WERI-Rb-1 (cell line): ENCODE data around the gene AK2.
"Not testable (repeated sequence)": the region's sequence is repeated elsewhere in the genome, so short reads cannot be mapped to it uniquely, and the experiment has no call there.

Experiments
- DNase-seq: peaks from one replicate; pipeline ENCODE4 v3.0.0-alpha.2; 2020
- H3K27ac ChIP-seq: fragments of 250-450 bp; sonication (Bioruptor Pico); 2 replicates; pipeline ENCODE4 v1.5.1; 2020; ENCODE audit warnings: mild to moderate bottlenecking, moderate library complexity
- H3K27me3 ChIP-seq: fragments of 250-450 bp; sonication (Bioruptor Pico); 2 replicates; pipeline ENCODE4 v1.5.1; 2021; ENCODE audit warnings: mild to moderate bottlenecking, low read depth, moderate library complexity; ENCODE audit not compliant: insufficient read depth, severe bottlenecking
- H3K36me3 ChIP-seq: fragments of 250-450 bp; sonication (Bioruptor Pico); 2 replicates; pipeline ENCODE4 v1.5.1; 2020; ENCODE audit warnings: mild to moderate bottlenecking, moderate library complexity
- H3K4me3 ChIP-seq: 2 replicates; pipeline ENCODE4 v1.5.1; 2011; ENCODE audit warnings: low read depth, mild to moderate bottlenecking, control low read depth, low read length
- H3K9me3 ChIP-seq: fragments of 250-450 bp; sonication (Bioruptor Pico); 2 replicates; pipeline ENCODE4 v1.5.1; 2021; ENCODE audit warnings: mild to moderate bottlenecking, moderate library complexity; ENCODE audit not compliant: severe bottlenecking
- TF ChIP-seq, protein P1 (sequence below): IDR thresholded peaks from 2 replicates; pipeline ENCODE4 v1.5.1; 2011; ENCODE audit warnings: low read depth, mild to moderate bottlenecking, control low read depth, inconsistent platforms, low read length

The AK2 gene

GRCh38 chr1:32998064-32998463 lies 38.6 kb downstream of the AK2 start:
- no peak overlapping the region for H3K27ac ChIP-seq
- no peaks in the 10 kb centered on the region for H3K27me3 ChIP-seq
- no peak overlapping the region for H3K4me3 ChIP-seq
- H3K9me3 ChIP-seq: no peaks in the 10 kb centered on the region
- H3K36me3 ChIP-seq: no peaks in the 10 kb centered on the region
- TF ChIP-seq, protein P1, sequence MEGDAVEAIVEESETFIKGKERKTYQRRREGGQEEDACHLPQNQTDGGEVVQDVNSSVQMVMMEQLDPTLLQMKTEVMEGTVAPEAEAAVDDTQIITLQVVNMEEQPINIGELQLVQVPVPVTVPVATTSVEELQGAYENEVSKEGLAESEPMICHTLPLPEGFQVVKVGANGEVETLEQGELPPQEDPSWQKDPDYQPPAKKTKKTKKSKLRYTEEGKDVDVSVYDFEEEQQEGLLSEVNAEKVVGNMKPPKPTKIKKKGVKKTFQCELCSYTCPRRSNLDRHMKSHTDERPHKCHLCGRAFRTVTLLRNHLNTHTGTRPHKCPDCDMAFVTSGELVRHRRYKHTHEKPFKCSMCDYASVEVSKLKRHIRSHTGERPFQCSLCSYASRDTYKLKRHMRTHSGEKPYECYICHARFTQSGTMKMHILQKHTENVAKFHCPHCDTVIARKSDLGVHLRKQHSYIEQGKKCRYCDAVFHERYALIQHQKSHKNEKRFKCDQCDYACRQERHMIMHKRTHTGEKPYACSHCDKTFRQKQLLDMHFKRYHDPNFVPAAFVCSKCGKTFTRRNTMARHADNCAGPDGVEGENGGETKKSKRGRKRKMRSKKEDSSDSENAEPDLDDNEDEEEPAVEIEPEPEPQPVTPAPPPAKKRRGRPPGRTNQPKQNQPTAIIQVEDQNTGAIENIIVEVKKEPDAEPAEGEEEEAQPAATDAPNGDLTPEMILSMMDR: no peak
- DNase-seq: no peak

DNA sequence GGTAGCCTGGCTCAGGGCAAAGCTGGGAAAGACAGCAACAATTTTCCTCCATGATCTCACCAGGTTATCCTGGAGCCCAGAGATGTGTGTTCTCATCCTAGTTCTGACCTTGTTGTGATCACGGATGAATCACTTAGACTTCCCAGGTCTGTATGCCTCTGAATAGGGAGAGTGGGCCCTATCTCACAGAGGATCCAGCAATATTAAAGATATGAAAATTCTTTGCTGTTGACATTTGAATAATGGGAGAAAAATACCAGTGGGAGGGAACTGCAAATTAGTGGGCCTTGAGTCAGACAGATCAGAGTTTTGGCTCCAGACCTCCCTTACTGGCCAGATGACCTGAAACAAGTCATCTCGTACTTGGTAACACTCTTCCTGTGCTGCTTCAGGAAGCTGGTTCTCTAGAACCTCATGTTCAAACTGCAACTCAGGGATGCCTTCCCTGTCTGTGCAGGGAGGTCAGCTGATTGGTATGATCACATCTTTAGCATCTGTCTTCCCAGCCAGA lies 39.2 kb downstream of the AK2 start:
- DNase-seq: no peak
- no peak overlapping the region for H3K27ac ChIP-seq
- TF ChIP-seq, protein P1: no peak
- H3K27me3 ChIP-seq: no peaks in the 10 kb centered on the region
- H3K36me3 ChIP-seq: no peaks in the 10 kb centered on the region
- H3K4me3 ChIP-seq: no peak overlapping the region
- no peaks in the 10 kb centered on the region for H3K9me3 ChIP-seq

DNA sequence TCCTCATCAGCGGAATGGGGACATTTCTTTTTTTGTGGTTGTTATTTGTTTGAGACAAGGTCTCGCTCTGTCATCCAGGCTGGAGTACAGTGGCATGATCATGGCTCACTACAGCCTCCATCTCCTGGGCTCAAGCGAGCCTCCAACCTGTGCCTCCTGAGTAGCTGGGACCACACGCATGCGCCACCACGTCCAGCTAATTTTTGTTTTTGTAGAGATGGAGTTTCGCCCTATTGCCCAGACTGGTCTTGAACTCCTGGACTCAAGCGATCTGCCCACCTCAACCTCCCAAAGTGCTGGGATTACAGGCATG lies 43.4 kb downstream of the AK2 start:
- not testable (repeated sequence) for H3K27ac ChIP-seq, DNase-seq, H3K4me3 ChIP-seq

GRCh38 chr1:32992489-32993323 lies 44.0 kb downstream of the AK2 start:
- H3K4me3 ChIP-seq: no peak overlapping the region
- H3K27ac ChIP-seq: no peak overlapping the region
- no peaks in the 10 kb centered on the region for H3K36me3 ChIP-seq
- no peaks in the 10 kb centered on the region for H3K27me3 ChIP-seq
- DNase-seq: peak; percentile 82
- TF ChIP-seq, protein P1: no peak
- H3K9me3 ChIP-seq: no peaks in the 10 kb centered on the region

More for the DNA sequence above, 43.4 kb downstream of the AK2 start:
- not testable (repeated sequence) for H3K27me3 ChIP-seq, H3K36me3 ChIP-seq, H3K9me3 ChIP-seq

- Histone ChIP-seq H3K4me3 (no peak overlapping the region), H3K9me3 (no peaks in the 10 kb centered on the region), H3K27me3 (no peaks in the 10 kb centered on the region), H3K27ac (no peak overlapping the region; the same call in 1 of the 2 replicates), H3K36me3 (no peaks in the 10 kb centered on the region)
- DNase-seq: no peak
- TF ChIP-seq, protein P1: no peak
Observed at GRCh38 chr1:32991819-32992488, 44.7 kb downstream of the AK2 start.

GRCh38 chr1:32991386-32991785 lies 45.3 kb downstream of the AK2 start:
- Histone ChIP-seq H3K9me3 (no peaks in the 10 kb centered on the region), H3K36me3 (no peaks in the 10 kb centered on the region), H3K27ac (no peak overlapping the region), H3K4me3 (no peak overlapping the region), H3K27me3 (no peaks in the 10 kb centered on the region)
- TF ChIP-seq, protein P1: no peak
- DNase-seq: no peak
